Coronary artery (tissue), 2 donors: ENCODE results near the gene SPPL3.

Experiments
- DNase-seq: peaks from one replicate; pipeline ENCODE4 v3.0.0-alpha.2; 2017; ENCODE audit warnings: low spot score
- H3K27ac ChIP-seq, 2 donors: fragments of 200-600 bp; sonication (generic); one replicate each; pipeline ENCODE4 v1.5.1; 2016 to 2019
- H3K4me3 ChIP-seq: fragments of 200-600 bp; sonication (generic); 2 replicates; pipeline ENCODE4 v1.5.1; 2016; ENCODE audit warnings: mild to moderate bottlenecking, moderate library complexity
- CTCF ChIP-seq: fragments of 200-600 bp; sonication (generic); IDR thresholded peaks from one replicate; pipeline ENCODE4 v1.5.1; 2019; ENCODE audit warnings: antibody characterized with exemption

Gene SPPL3

DNA sequence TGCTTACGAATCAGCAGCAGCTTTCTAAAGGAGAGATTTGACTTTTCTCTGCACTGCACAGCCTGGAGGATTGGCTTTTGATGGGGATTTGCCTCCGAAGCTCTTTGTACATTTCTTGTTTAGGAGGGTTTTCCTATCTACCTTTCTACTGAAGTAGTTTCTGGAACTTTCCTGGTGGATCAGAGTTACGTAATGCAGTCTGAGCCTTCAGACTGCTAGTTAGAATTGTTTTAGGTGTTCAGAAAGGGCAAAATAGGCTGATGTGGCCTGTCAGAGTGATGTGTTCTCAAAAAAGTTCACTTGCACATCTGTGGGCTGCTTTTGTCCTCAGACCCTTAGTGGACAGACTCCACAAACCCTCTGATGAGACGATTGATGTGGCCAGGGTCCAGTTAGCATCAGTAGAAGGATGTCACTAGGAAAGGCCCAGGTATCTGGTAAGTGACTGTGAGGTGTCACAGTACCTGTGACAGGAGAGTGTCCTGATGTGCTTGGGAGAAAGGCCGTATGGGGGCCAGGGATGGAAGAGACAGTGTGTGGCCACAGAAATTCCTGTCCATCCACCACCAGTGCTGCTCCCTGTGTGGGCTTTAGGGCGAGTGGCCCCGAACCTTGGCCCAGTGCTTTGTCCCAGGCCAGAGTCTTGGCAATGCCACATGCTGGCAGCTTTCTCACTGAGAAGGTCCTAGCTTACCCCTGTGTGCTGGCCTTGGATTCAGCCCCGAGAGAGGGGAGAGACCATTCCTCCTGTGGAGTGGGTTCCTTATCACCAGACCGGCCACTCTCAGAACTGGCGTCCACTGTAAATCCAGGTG lies 183.0 kb downstream of the SPPL3 start:
- no peak for DNase-seq
- H3K4me3 ChIP-seq = no peak overlapping the region
- no peak for TF ChIP-seq CTCF
- peak overlapping the region; percentile 56 to 75 for H3K27ac ChIP-seq

DNA sequence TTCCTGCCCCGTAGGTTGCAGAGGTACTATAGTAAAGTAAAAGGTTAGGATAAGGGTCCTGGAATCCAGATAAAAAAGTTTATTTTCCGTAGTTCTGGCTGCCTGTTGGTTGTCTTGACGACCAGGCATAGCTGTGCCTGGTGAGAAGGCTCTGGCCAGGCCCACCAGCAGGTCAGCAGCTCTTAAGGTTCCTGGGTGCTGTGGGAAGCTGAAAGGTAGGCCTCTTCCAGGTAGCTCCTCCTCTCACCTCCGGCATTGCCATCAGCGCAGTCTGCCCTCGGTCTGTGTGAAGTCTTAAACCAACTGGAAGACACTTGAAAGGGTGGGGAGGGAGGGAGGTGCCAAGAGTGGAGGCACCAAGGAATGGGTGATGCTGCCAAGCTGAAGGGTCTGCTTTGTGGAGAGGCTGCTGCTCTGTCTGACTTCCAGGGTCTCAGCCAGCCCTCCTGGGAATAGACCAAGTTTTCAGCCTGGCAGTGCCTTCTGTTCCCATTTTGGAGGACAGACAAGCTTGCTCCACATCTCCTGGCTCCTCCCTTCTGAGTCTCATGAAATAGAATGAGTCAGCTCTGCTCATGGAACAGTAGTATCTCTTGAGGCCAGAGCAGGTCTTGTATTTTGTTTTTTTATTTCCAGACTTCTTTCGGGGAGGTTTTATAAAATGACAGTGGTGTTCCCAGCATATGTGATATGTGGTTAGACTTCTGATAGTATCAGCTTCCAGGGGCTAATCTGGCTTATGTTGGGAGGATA lies 183.7 kb downstream of the SPPL3 start:
- no peak for TF ChIP-seq CTCF
- peak overlapping the region; percentile 56 to 75 for H3K27ac ChIP-seq
- no peak overlapping the region for H3K4me3 ChIP-seq
- no peak for DNase-seq

DNA sequence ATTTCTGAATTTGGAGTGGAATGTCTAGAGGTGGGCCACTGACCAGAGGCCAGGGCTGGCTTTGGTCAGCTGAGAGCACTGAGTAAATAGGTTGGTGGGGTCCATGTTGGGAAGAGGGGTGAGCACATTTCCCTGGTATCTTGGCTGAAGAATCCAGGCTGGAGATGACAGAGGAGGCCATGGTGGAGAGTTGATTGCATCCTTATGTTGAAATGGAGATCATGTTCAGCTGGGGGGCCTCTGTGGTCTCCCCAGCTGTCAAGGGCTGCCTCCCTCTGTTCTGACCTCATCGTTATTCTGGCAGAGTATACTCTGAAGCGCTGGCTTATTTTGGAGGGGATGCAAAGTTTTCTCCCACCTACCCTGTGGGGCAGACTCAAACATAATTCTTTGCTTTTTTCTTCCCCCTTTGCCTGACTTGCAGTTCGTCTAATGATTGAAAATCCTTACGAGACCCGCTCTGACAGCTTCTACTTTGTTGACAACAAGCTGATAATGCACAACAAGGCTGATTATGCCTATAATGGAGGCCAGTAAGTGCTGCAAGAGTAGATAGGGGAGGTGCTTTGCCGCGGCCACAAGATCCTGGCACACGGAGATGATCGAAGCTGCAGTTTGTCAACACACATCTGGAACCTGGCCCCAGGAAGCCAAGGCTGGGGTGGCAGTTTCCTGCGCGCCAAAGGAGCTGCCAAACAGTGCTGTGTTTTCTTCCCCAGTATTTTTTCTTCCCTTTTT lies 184.5 kb downstream of the SPPL3 start:
- H3K4me3 ChIP-seq = no peak overlapping the region
- no peak for TF ChIP-seq CTCF
- H3K27ac ChIP-seq = peak overlapping the region; percentile 56 to 75
- DNase-seq = no peak

DNA sequence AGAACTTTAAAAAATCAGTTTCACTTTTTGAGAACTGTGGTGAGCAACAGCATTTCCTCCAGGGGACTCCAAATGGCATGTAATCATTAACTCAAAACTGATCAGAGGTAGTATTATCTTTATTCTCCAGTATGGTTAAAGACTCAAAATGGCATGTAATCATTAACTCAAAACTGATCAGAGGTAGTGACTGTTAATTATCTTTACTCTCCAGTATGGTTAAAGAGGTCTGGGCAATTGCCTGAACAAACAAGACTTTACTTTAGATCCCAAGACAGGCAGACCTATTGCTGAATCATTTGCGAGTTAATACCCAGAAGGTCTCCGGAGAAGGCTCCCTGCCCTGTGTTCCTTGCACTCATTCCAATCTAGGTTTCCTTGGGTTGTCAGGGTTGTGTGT lies 185.1 kb downstream of the SPPL3 start:
- Histone ChIP-seq H3K27ac (no peak overlapping the region), H3K4me3 (no peak overlapping the region)
- DNase-seq = no peak
- no peak for TF ChIP-seq CTCF

GRCh38 chr12:120718055-120718454 lies 186.1 kb downstream of the SPPL3 start:
- H3K4me3 ChIP-seq = no peak overlapping the region
- no peak for TF ChIP-seq CTCF
- no peak overlapping the region for H3K27ac ChIP-seq
- DNase-seq = no peak

DNA sequence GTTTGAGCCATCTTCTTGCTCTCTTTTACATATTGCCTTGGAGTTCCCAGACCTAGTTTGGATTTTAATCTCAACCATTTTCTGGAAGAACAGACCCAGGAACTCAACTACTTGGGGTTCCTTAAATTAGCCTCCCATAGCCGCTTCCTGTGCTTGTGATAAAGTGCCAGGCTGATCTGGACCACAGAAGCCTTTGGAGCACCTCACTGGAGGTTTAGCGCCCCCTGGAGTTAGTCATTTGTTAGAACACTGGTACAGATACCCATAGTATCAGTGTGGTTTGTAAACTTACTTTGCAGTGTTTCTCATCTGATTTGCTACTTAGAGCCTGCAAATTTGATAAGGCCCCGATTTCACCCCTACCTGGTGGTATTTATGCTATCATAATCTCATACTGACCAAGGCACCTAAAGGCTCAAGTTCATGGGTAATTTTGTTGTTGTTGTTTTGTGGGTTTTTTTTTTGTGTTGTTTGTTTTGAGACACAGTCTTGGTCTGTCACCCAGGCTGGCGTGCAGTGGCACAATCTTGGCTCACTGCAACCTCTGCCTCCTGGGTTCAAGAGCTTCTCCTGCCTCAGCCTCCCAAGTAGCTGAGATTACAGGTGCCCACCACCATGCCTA lies 190.2 kb downstream of the SPPL3 start:
- TF ChIP-seq CTCF = peak; percentile 76
- DNase-seq = no peak
- no peak overlapping the region for H3K27ac ChIP-seq
- no peak overlapping the region for H3K4me3 ChIP-seq
